GM18907 (cell line): ENCODE measurements around the gene FSTL1.

ENCODE experiments used
- ATAC-seq: cut with Tn5 transposase; IDR thresholded peaks from one replicate; pipeline ENCODE4 v1.9.1; 2021; ENCODE audit warnings: mild to moderate bottlenecking, moderate library complexity; ENCODE audit not compliant: unreplicated experiment

FSTL1 gene

DNA sequence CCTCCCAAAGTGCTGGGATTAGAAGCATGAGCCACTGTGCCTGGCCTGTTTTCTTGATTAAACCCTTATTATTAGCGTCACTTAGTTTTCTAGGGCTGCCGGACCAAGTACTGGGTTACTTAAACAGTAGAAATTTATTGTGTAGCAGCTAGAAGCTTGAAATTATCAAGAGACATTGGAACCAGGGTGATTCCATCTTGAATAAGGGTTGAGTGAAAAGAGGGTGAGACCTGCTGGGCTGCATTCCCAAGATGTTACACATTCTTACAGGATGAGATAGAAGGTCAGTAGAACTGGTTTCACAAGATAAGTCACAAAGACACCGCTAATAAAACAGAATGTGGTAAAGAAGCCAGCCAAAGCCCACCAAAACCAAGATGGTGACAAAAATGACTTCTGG lies 18.6 kb upstream of the FSTL1 start:
- no peak for ATAC-seq

DNA sequence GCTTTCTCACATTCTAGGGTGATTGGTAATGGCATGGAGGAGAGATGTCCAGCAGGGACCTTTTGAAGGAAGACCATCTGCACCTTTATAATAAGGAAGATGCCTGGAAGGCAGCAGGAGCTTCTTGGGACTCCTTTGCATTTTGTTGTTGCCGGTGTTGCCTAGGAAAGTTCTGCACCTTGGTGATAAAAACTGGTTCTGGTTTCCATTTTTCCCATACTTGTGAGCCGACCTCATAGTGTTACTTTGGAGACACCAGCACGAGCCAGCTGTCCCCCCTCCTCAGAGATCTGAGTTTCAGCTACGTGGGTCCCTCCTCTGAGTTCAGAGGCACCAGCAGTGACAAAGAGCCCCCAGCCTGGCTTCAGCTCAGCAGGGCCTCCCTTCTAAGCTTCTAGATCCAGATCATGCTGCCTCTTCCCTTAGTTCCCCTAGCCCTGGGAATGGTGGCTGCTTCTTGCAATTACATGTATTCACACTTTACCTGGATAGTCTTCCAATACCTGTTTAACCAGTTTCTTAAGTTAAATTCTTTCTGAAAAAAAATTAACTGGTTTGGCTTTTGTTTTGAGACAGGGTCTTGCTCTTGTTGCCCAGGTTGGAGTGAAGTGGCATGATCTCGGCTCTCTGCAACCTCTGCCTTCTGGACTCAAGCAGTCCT lies 18.0 kb upstream of the FSTL1 start:
- no peak for ATAC-seq

DNA sequence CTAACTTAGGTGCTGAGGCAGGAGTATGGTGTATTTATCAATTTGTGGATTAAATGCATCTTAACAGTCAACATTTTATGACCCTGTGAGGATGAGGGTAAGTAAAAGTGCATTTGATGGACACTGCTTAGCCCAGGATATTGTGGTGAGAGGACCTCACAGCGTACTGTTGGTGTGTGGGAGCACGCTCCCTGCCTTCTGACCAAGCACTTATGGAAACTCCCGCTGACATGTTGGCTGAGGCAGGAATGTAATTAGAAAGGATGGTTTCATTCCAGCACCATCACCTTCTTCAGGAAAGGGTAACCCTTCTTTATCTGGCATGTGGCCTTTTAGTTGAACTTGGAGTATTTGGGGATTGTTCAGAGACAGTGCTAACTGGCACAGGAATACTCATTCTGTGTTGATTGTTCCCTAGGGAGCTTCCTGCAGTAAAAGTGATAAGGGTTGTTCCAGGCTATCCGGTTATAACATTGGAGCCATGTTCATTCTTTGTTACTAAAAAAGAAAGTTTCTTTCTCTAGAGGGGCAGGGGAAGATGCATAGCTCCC lies 11.7 kb upstream of the FSTL1 start:
- no peak for ATAC-seq

GRCh38 chr3:120461416-120461815 lies 10.6 kb upstream of the FSTL1 start:
- ATAC-seq: no peak

- no peak for ATAC-seq
These were observed 10.1 kb upstream of the FSTL1 start for GRCh38 chr3:120460862-120461261.

DNA sequence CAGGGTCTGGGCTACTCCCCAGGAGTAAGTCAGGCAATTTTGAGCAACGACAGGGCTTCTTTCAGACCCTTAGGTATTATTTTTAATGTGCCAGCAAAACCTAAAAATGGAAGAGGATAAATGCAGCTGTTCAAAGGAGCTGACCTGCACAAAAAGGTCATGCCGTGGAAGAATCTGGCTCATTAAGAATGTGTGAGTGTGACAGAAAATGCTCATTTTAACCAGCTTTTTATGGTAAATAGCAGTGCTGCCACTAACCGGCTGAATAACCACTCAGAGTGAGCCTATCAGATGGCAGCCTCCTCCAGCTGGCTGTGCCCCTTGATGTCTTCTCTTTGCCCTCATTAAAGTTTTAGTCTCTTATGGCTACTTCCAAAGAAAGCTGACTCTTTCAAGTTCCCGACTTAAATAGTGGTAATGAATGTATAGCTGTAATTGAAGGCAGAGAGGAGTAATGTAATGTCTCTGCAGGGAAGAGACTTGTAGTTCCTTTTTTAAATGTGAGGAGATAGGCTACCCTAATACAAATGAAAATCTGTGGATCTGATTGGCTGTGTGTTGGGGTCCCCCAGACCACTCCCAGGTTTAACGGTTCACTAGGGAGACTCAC lies 9.5 kb upstream of the FSTL1 start:
- no peak for ATAC-seq

GRCh38 chr3:120459196-120459595 lies 8.4 kb upstream of the FSTL1 start:
- ATAC-seq: no peak

DNA sequence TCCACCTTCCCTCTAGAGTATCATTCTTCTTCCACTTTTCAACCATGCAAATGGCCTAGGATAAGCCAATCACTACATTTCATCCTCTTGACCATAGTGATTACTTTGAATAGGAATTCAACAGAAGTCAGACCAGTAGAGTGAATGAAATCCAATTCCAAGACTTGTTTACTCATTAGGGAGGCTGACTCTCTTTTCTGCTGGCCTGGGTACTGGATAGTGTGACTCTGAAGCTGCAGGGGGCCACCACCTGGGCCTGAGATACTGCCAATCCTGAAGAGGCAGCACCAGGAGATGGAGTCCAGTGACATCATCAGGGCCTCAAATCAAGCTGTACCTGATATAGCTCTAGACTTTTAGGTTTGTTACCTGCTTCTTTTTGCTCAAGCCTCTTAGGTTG lies 7.0 kb upstream of the FSTL1 start:
- ATAC-seq: no peak

DNA sequence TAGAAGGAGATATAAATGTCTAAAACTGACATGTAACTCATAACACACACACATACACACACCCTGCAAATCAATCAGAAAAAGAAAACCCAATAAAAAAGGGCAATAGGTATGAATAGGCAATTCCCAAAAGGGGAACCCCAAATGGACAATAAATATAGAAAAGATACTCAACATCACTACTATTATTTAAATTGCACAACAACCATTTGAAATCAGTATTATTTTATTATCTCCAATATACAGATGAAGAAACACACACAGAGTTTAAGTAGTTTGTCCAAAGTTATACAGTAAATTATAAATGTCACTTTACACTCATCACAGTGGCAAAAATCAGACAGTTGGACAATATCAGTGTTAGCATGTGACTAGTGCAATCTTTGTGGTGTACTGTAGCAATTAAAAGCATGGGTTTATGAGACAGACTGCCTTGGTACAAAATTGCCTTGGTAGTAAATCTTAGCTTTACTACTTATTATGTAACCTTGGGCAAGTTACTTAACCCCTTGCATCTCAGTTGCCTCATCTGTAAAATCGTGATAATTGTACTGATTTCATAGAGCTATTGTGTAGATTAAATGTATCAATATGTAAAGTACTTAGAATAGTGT lies 3.4 kb upstream of the FSTL1 start:
- no peak for ATAC-seq

DNA sequence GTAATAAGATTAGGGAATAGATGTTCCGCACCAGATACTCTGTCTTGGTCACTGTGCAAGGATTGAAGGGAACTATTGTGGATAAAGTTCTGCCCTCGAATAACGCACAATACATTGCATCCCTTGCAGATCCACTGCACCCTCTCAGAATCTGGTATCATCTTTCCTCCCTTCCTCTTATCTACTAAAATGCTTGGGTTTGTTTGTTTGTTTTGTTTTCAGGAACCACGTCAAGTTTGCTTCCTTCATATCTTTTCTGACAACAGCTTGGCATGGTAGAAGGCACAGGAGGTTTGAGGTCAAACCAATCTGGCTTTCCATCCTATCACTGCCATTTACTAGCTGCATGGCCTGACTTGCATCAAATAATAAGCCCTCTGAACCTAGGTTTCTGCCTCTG lies 2.0 kb upstream of the FSTL1 start:
- ATAC-seq: no peak

- no peak for ATAC-seq
These were observed 1.0 kb upstream of the FSTL1 start for GRCh38 chr3:120451806-120452205.

- no peak for ATAC-seq
These were observed 525 bp upstream of the FSTL1 start for GRCh38 chr3:120451272-120451761.

DNA sequence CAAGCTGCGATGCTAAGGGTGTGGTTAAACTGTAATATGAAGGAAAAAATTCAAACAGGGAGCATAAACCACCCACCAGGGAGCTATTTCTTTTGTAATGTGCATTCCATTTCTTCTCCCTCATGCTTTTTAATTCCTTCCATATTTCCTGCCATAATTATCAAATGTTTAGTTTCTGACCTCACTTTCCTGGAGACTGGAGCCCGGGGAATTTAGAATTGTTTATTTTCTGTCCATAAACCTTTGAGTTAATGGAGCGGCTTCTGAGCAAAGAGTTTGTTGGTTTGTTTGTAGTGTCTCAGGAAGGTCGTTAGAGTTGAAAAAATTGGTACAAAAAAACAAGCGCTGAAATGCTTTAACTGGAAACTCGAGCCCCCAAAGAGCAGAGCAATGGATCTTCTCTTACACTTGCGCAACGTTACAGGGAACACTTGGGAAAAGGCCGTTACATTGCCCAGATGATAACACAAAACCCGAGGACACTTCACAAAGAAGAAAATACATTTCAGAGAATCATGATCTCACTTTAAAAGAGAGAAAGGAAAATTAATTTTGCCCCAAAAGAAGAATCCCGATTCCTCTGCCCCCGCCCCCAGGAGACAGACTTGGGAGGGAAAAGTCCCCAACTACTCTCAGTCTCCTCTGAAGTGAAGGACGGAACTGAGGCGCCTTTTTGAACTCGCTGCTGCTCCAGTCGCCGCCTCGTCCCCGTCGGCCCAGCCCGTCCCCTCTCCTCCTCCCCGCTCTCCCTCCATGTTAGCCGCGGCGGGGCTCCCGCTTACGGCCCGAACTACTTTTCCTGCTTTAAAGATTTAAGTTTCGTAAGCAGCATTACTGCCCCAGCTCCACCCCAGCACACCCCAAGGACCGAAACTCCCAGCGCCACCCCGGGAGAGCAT lies 842 bp downstream of the FSTL1 start:
- ATAC-seq: no peak

- no peak for ATAC-seq
These were observed 1.5 kb downstream of the FSTL1 start for GRCh38 chr3:120449251-120449650.

DNA sequence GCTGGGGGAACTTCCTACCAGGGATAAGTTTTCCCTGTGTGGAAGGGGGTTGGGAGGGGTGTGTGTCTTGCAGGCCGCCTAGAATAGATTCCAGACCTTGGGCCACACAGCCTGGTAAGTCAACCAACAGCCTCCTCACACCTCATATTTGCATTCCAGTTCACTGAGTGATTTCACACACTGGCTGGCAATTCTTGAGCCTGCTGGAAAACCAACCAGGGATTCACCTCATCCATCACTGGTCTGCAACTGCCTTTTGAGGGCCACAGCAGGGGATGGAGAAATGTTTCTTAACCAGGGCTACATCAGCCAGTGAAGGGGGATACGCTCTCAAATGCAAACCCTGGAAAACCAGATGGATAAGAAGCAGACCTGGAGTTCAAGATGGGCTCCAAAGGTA lies 2.0 kb downstream of the FSTL1 start:
- no peak for ATAC-seq

GRCh38 chr3:120446891-120447668 lies 3.7 kb downstream of the FSTL1 start:
- ATAC-seq: no peak

- ATAC-seq: no peak
These were observed 5.1 kb downstream of the FSTL1 start for GRCh38 chr3:120445654-120446053.

GRCh38 chr3:120443626-120444123 lies 7.1 kb downstream of the FSTL1 start:
- ATAC-seq: no peak

GRCh38 chr3:120442975-120443517 lies 7.7 kb downstream of the FSTL1 start:
- no peak for ATAC-seq

GRCh38 chr3:120441776-120442175 lies 9.0 kb downstream of the FSTL1 start:
- ATAC-seq: no peak
